T-helper 1 cell treated with Interleukin-12 subunit alpha and Interleukin-12 subunit beta and Interleukin-4 antibody, amounts not matched to agents 30 ng/mL and 1 ng/mL, for 36 hours (primary cell): ENCODE data around the gene WFIKKN1. TPM values are rescaled to one million over a fixed set of nuclear protein-coding genes. Genes with fewer than 3 reads are reported as not detected.

Experiments used
- intact Hi-C: fragments of 100-400 bp; cut with micrococcal nuclease; formaldehyde crosslinking; loops from one replicate; pipeline ENCODE4 v1.15.1; 2024
- total RNA-seq: library from RNA; stranded (reverse); gene quantifications from 2 replicates; pipeline ENCODE4 v1.2.3, GENCODE V29; 2022

WFIKKN1 gene
- total RNA-seq, 1 donor from 2014 or later: 0.69 TPM

- intact Hi-C loops: loop anchor here (5.0 to 10.0 kb wide), 2 partner anchors 142 to 285 kb away; partner anchors contain the start of genes CAPN15 and PGAP6
These were observed 38.9 kb downstream of the WFIKKN1 start for GRCh38 chr16:669666-670065.

DNA sequence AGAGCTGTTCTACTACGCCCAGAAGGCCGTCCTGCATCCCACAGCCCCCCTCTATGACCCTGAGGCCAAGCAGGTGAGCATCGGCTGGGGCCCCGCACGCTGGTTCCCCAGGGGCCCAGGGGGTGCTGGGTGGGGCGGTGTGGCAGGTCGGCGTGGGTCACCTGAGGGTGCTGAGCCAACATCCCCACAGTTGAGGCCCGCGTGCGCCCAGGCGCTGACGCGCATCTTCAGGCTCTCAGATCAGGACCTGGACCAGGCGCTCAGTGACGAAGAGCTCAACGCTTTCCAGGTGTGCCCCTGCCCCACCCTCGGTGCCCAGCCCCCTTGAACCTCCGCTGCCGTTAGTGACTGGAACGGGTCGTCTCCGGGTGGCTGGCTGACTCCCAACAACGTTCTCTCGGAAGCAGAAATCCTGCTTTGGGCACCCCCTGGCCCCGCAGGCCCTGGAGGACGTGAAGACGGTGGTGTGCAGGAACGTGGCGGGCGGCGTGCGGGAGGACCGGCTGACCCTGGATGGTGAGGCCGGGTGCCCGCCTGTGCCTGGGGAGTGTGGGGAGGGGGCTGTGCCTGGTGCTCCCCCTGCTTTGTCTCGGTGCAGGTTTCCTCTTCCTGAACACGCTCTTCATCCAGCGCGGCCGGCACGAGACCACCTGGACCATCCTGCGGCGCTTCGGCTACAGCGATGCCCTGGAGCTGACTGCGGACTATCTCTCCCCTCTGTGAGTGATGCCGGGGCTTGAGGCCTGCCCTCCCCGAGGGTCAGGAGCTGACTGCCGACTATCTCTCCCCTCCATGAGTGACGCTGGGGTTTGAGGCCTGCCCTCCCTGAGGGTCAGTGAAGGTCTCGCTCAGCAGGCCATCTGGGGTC lies 39.9 kb downstream of the WFIKKN1 start:
- intact Hi-C loops: no loop called here

GRCh38 chr16:671353-672131 lies 40.8 kb downstream of the WFIKKN1 start:
- intact Hi-C loops: no loop called here

- intact Hi-C loops: no loop called here
These were observed 41.6 kb downstream of the WFIKKN1 start for GRCh38 chr16:672371-672770.

- intact Hi-C loops: no loop called here
These were observed 42.1 kb downstream of the WFIKKN1 start for GRCh38 chr16:672851-673250.

- intact Hi-C loops: no loop called here
These were observed 42.7 kb downstream of the WFIKKN1 start for GRCh38 chr16:673399-673991.

DNA sequence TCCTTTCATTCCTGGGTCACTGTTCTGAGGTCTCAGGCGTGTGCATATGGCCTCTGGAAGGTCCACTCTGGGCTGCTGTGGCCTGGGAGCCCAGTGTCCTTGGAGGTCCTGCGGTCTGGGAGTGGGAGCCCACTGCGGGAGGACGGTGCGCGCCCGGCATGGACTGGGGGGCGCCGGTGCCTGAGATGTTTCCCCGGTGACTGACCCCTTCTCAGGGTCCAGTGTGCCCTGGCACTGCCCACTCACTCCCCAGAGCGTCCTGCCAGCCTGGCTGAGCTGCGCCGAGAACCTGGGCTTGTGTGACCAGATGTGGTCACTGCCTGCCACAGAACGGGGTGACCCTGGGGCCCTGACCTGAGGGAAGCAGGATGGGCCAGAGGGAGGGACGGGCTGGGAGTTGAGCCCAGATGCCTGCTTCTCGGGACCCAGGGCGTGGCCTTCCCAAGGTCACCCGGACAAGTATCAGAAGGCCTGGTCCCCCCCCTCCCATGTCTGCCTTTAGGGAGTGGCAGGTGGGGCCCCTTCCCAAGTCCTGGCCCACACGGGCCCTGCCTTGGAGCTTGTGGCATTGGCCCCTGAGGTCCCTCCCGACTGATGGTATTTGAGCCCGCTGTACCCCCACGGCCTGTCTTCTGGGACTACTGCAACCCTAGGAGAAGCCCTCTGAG lies 43.6 kb downstream of the WFIKKN1 start:
- intact Hi-C loops: no loop called here

GRCh38 chr16:674968-675883 lies 44.4 kb downstream of the WFIKKN1 start, which contains the start of gene RHBDL1:
RHBDL1 (plus strand) TSS chr16:675671; CDS start chr16:675791, 120 bp downstream.
- intact Hi-C loops: no loop called here

- intact Hi-C loops: no loop called here
These were observed 45.2 kb downstream of the WFIKKN1 start for GRCh38 chr16:675884-676564.

GRCh38 chr16:676565-676902 lies 45.7 kb downstream of the WFIKKN1 start:
- intact Hi-C loops: no loop called here

DNA sequence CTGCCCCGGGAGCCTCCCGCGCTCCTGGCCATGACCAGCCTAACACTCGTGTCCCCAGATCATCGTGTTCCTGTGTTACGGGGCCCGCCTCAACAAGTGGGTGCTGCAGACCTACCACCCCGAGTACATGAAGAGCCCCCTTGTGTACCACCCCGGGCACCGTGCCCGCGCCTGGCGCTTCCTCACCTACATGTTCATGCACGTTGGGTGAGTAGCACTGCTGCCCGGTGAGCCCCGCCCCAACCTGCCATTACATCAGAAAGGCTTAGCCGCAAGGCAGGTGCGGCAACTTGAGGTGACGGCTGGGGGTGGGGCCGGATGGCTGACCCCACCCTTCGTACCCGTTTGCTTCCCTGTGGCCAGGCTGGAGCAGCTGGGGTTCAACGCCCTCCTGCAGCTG lies 46.1 kb downstream of the WFIKKN1 start:
- intact Hi-C loops: no loop called here

DNA sequence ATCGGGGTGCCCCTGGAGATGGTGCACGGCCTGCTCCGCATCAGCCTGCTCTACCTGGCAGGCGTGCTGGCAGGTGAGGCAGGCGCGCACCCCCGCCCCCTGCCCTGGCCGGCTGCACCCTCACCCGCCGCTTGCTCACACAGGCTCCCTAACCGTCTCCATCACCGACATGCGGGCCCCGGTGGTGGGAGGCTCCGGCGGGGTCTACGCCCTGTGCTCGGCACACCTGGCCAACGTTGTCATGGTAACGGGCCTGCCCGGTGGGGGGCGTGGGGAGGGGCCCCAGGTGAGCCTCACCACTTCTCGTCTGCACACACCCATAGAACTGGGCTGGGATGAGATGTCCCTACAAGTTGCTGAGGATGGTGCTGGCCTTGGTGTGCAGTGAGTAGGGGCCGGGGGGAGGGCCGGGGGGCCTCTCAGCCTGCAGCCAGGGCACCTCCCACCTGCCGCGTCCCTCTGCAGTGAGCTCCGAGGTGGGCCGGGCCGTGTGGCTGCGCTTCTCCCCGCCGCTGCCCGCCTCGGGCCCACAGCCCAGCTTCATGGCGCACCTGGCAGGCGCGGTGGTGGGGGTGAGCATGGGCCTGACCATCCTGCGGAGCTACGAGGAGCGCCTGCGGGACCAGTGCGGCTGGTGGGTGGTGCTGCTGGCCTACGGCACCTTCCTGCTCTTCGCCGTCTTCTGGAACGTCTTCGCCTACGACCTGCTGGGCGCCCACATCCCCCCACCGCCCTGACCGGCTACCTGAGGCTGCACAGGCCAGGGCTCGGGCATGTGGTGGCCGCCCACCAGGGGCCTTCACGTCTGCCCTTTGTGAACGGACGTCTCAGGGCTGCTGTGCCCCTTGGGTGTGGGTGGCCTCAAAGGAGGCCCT lies 46.8 kb downstream of the WFIKKN1 start:
- intact Hi-C loops: no loop called here

DNA sequence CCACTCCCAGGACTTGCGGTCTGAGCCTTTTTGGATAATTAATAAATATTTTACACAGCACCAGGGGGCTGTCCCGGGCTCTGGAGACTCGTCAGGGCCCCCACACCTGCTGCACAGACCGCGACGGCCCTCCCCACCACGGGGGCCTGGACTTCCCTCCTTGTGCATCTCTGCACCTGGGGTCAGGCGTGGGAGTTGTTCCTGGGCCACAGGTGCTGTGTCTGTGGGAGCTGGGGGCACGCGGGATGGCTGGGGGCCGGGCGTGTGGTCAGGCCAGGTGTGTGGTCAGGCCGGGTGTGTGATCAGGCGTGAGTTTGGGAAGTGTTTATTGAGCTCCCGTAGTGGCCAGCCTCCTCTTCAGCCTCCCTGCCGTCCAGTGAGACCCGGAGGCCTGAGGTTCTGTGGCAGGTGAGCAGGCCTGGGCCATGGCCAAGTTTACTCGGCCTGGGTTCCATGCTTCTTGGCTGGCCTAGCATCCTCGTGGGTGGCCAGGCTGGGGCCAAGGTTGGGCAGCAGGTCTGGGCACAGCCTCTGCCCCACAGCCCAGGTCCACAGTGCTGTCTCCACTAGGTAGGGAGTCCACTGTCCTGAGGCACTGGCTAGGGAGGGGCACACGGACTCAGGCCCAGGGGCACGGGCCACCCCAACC lies 47.5 kb downstream of the WFIKKN1 start:
- intact Hi-C loops: no loop called here

DNA sequence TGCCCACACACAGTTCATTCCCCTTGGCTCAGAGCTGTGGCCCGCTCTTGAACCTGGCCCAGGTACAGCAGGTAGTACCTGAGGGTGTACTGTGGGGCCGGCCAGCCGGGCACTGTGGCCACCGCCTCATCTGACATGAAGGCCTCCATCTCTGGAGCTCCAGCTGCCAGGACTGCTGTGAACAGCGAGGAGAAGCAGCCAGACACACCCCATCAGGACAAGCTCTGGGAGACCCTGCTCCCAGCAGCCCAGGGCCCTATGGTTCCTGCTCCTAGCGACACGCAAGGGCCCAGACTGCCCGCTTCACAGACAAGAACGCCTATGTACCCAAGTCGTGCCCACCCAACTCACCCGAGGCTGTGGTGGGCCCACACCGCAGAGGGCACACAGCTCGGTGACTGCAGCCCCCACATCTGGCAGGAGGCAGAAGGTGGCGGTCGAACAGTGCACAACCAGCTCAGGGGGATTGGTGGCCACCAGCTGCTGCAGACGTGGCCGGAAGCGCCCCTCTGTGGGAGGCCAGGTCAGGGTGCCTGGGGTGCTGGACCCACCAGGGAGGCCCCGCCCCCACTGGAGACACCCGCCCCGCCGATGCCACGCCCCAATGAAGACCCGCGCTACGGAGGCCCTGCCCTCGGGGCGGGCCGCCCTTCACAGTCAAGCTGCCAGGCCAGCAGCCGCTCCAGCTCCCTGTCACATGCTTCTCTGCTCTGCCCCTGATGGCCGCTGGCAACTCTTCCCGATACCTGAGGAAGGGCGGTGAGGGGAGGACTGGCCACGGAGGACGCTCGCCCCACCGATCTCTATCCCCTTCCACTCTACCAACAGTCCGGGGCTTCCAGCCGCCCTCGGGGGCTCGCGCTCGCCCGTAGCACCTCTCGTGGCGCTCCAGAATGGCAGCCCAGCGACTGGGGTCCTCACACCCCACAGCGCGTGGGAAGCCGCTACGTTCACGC lies 48.4 kb downstream of the WFIKKN1 start:
- intact Hi-C loops: loop anchor here (1.0 kb wide), 4 partner anchors 11 to 43 kb away; partner anchors contain the start of genes METTL26, RHOT2 and WDR90

DNA sequence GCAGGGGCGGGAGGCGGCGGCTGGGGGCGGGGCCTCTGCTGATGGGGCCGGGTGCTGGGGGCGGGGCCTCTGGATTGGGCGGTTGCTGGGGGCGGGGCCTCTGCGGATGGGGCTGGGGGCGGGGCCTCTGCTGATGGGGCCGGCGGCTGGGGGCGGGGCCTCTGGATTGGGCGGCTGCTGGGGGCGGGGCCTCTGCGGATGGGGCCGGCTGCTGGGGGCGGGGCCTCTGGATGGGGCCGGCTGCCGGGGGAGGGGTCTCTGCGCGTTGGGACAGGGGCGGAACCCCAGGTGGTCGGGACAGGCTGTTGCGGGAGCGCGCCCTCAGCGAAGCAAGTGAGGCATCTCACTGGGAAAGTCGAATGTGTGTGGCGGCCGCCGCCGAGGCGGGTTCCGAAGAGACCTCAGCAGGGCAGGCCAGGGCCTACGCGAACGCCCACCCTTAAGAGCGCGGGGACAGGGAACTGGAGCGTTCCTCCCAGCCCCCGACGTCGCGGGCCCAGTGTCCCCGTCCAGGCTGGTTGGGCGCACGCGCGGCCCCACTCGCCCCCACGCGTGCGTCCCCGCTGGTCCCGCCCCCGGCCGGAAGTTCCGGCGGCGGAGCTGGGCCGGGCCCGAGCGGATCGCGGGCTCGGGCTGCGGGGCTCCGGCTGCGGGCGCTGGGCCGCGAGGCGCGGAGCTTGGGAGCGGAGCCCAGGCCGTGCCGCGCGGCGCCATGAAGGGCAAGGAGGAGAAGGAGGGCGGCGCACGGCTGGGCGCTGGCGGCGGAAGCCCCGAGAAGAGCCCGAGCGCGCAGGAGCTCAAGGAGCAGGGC lies 49.2 kb downstream of the WFIKKN1 start, which contains the start of gene STUB1:
Gene STUB1, plus strand, starts transcription at position 597 of the 811 bp plus-strand sequence. Its CDS starts 116 bp downstream, at position 713.
- intact Hi-C loops: loop anchor here (1.0 to 5.0 kb wide), 6 partner anchors 12 to 153 kb away; partner anchors contain the start of genes CAPN15, CCDC78, HAGHL and METTL26

DNA sequence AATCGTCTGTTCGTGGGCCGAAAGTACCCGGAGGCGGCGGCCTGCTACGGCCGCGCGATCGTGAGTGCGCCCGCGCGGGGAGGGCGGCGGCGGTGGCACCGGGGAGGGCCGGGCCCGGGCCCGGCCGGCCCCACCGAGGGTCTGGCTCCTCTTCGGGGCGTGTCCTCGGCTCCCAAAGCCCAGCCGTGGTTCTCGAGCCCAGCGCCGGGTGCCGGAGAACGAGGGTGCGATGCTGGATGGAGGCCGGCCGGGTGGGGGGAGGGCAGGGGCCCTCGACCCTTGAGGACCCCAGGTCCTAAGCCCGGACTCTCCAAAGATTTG lies 49.8 kb downstream of the WFIKKN1 start:
- intact Hi-C loops: loop anchor here (1.0 to 5.0 kb wide), 2 partner anchors 47 to 153 kb away; partner anchors contain the start of genes CAPN15, CCDC78 and HAGHL
